Stimulated activated CD8-positive, alpha-beta memory T cell treated with anti-CD3 and anti-CD28 coated beads, Interleukin-15, amount 100 ng/mL, for 1 hour (primary cell): ENCODE results near the gene NDST3.
"Not testable (repeated sequence)": the region's sequence is repeated elsewhere in the genome, so short reads cannot be mapped to it uniquely, and the experiment has no call there.

Source experiments
- DNase-seq: peaks from one replicate; pipeline ENCODE4 v3.0.0-alpha.2; 2020; ENCODE audit warnings: low read depth

The NDST3 gene

GRCh38 chr4:118273642-118274041 lies 239.4 kb downstream of the NDST3 start:
- DNase-seq: no peak

- no peak for DNase-seq
Observed at GRCh38 chr4:118276580-118276979, 242.3 kb downstream of the NDST3 start.

DNA sequence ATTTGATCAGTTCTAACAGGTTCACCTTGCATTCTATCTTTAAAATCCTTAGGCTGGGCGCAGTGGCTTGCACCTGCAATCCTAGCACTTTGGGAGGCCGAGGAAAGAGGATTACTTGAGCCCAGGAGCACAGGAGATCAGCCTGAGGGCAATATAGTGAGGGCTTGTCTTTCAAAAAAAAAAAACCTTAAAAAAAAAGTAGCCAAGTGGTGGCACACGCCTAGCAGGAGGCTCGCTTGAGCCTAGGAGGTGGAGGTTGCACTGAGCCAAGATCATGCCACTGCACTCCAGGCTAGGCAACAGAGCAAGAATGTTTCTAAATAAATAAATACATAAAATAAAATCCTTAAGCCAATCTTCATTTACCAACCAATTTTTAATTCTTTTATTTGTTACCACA lies 243.0 kb downstream of the NDST3 start:
- DNase-seq: no peak

DNA sequence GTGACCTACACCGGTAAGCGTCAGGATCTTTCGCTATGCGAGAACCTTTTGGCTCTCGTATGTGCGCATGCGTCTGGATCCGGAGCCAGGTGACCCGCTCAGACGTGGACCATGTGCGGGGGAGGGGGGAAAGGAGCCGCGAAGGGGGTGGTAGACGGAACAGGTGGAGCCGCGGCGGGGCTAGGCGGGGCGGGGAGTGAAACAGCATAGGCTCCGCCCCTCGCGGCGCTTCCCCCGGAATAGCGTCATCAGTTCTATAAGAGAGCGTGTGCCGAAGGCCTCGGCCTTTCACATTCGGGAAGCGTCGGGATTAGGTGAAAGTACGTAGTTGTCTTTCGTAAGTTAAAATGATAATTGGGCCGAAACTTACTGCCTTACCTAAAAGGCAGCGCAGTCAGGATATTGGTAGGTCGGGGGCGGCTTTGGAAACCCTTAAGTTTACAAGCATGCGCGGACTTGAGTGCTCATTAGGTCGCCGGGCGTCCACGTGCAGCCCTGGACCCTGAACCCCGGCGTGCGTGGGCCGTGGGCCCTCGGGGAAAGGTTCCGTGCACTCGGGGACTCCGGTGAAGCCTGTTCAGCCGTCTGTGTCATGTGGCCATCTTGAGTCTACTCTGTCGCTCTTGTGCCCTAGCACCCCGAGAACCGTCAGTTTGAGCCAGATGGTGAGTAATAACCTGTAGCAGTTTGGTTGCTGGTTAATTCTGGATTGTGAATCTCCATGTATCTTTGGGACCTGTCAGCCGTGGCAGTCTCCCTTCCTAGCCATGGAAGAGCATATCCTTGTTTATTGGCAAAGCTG lies 244.4 kb downstream of the NDST3 start:
- DNase-seq: peak; percentile 93

DNA sequence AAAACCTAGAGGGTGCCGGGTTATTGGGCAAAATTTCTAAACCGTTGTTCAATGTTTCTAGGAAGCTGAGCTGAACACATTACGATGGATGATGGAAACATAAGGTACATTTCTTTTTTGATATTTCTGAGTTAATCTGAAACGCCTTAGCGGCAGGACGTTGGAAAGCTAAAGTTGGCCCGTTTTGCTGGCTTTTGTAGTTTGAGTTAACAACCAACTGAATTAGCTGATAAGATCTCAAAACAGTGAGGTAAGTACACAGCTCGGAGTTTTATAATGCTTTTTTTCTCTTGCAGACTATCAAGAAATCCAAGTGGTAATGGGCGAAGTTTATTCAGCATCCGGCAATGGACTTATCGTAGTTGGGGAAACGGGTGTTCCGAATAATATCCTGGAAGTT lies 245.0 kb downstream of the NDST3 start:
- no peak for DNase-seq

GRCh38 chr4:118279920-118280432 lies 245.7 kb downstream of the NDST3 start:
- no peak for DNase-seq

GRCh38 chr4:118280501-118281218 lies 246.4 kb downstream of the NDST3 start:
- DNase-seq: peak; percentile 13

DNA sequence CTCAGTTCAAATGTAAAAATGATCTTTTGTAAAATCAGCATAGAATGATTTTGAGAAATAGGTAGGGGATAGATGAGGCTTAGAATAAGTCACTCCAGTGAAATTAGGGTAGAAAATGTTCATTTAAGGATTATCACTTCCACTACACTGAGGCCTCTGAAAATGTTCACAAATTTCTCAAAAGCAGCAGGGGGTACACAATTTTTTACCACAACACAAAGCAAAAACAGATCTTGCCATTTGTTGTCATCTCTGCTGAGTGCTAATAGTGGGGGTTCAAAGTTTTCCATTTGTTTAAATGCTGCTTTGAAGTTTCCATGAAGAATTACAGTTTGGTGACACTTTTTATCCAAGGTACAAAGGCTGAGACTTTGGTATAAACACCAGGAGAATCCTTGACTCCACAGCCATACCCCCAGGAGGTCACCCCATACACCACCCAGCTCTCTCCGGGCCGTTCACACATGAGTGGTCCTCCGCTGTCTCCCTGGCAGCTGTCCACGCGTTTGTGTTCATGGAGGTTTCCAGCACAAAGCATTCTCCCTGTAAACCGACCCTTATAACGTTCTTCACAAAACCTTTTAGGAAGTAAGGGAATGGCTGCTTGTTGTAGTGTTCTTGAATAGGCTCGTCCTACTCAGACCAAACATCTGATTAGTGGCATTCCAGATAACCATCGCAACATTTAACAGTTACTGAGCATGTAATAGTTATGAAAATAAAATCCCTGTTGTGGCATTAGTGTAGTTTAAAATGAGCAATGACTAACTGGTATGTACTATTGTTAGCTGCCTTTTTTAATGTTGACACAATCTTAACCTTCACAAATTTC lies 247.5 kb downstream of the NDST3 start:
- no peak for DNase-seq

DNA sequence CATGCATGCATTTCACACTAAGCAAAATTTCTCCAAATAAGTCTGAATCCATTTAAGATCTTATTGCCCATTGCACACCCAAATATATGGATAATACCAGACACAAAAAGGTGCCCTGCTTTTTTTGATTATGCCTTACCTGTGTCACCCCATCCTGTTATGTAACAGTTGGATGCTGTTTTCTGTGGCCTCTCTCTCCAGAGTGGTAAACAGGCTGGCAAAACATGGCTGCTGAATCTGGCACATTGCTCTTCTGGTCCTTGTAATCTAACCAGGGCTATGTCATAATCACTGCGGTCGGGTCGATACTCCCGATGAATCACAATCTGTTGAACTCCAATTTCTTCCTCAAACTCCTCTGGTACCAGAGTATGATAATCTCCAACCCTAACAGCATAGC lies 248.4 kb downstream of the NDST3 start:
- DNase-seq: no peak

DNA sequence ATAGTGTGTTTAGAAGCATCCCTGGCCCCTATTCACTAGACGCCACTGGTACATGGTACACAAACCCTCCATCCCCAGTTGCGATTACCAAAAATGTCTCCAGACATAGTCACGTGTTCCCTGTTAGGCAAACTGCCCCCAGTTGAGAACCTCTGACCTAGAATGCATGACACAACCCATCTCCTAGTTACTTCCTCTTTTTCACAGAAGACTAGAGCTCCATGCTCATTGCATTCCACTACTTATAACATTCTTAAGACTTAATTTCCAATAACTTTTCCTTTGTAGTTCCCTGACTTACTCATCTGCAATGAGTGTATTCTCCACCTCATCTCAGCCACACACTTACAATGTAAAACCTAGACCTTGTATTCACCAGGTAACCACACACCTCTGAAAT lies 249.9 kb downstream of the NDST3 start:
- no peak for DNase-seq

GRCh38 chr4:118285931-118286330 lies 251.6 kb downstream of the NDST3 start:
- no peak for DNase-seq

DNA sequence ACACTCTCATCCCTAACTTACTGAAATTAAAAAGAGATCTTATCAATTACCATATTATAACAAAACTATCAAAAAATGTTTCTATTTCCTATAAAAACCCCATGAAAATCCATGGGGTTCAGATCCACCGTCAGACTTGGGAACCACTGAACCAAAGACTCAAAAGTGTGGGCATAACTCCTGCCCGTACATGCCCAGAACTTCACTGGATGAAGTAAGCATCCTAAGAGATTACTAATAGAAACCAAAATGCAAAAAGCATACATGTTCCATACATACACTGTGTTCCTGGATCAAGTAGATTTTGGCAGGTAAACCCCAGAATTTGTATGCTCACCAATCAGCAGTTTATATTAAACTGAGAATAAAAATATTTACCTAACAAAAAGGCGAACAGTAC lies 252.4 kb downstream of the NDST3 start:
- no peak for DNase-seq

GRCh38 chr4:118287711-118288451 lies 253.6 kb downstream of the NDST3 start:
- no peak for DNase-seq

GRCh38 chr4:118289794-118290193 lies 255.5 kb downstream of the NDST3 start:
- no peak for DNase-seq

- DNase-seq: no peak
Observed at GRCh38 chr4:118290951-118291350, 256.7 kb downstream of the NDST3 start.

- no peak for DNase-seq
Observed at GRCh38 chr4:118296729-118297128, 262.4 kb downstream of the NDST3 start.

- not testable (repeated sequence) for DNase-seq
Observed at GRCh38 chr4:118299619-118300018, 265.3 kb downstream of the NDST3 start.

DNA sequence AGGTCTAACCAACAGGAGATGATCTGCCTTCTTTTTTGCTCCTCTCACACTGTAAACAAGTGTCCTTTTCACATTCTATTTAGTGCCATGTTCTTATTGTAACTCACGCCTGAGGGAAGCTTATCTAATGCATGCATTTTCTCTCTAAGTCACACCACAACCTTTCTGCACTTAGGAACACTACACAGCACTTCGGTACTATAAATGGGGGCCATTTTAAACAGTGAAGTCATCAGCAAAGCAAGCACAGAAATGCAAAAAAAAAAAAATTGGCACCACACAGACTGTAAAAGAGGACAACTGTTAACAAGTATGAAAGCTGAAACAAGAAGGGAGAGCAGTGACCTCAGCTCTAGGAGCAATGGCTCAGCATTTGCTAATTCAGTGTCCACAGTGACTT lies 273.4 kb downstream of the NDST3 start:
- DNase-seq: no peak
